GM23338 (cell line): ENCODE data around the gene CLEC2B. TPM values are rescaled to one million over a fixed set of nuclear protein-coding genes. Genes with fewer than 3 reads are reported as not detected.

Experiments used
- ATAC-seq: fragments of 200-7000 bp; cut with Tn5 transposase; 3 replicates; pipeline ENCODE4 v1.9.1; 2020
- DNase-seq: peaks from one replicate; pipeline ENCODE4 v3.0.0-alpha.2; 2015; ENCODE audit warnings: low spot score
- H2AFZ ChIP-seq: fragments of 200-600 bp; sonication (generic); 2 replicates; pipeline ENCODE4 v1.8.0; 2016; ENCODE audit warnings: antibody characterized with exemption, mild to moderate bottlenecking, moderate library complexity
- H3F3A ChIP-seq: fragments of 200-600 bp; sonication (generic); replicated peaks from 2 replicates; pipeline ENCODE4 v1.8.0; 2017; ENCODE audit warnings: antibody characterized with exemption, mixed run types, low read depth
- H3K27ac ChIP-seq: fragments of 200-600 bp; sonication (generic); 2 replicates; pipeline ENCODE4 v1.6.1; 2016; ENCODE audit warnings: low read depth
- H3K27me3 ChIP-seq: fragments of 200-600 bp; sonication (generic); 2 replicates; pipeline ENCODE4 v1.8.0; 2016; ENCODE audit warnings: mild to moderate bottlenecking, mixed run types, moderate library complexity; ENCODE audit not compliant: insufficient read depth
- H3K36me3 ChIP-seq: fragments of 200-600 bp; sonication (generic); 2 replicates; pipeline ENCODE4 v1.8.0; 2016; ENCODE audit warnings: mild to moderate bottlenecking; ENCODE audit not compliant: insufficient read depth
- H3K4me1 ChIP-seq: fragments of 200-600 bp; sonication (generic); 2 replicates; pipeline ENCODE4 v1.8.0; 2016; ENCODE audit warnings: mild to moderate bottlenecking, moderate library complexity; ENCODE audit not compliant: insufficient read depth
- H3K4me2 ChIP-seq: fragments of 200-600 bp; sonication (generic); 2 replicates; pipeline ENCODE4 v1.7.1; 2017; ENCODE audit warnings: mixed run types
- H3K4me3 ChIP-seq: fragments of 200-600 bp; sonication (generic); 2 replicates; pipeline ENCODE4 v1.6.1; 2016; ENCODE audit warnings: mixed run types
- H3K79me2 ChIP-seq: fragments of 200-600 bp; sonication (generic); replicated peaks from 2 replicates; pipeline ENCODE4 v1.8.0; 2017; ENCODE audit warnings: mild to moderate bottlenecking; ENCODE audit not compliant: insufficient read depth
- H3K9me2 ChIP-seq: fragments of 200-600 bp; sonication (generic); 2 replicates; pipeline ENCODE4 v1.8.0; 2017; ENCODE audit not compliant: insufficient read depth
- H4K20me1 ChIP-seq: fragments of 200-600 bp; sonication (generic); replicated peaks from 2 replicates; pipeline ENCODE4 v1.8.0; 2017; ENCODE audit warnings: mild to moderate bottlenecking; ENCODE audit not compliant: insufficient read depth
- H3K27ac Mint-ChIP-seq: 2 replicates; pipeline ENCODE4 v1.8.0; 2020; ENCODE audit warnings: inconsistent platforms, mild to moderate bottlenecking, moderate library complexity, mixed read lengths
- H3K27me3 Mint-ChIP-seq: 3 replicates; pipeline ENCODE4 v1.8.0; 2022; ENCODE audit warnings: low read depth, mild to moderate bottlenecking, moderate library complexity, mixed read lengths, inconsistent platforms; ENCODE audit not compliant: insufficient read depth, poor library complexity
- H3K36me3 Mint-ChIP-seq: 3 replicates; pipeline ENCODE4 v1.8.0; 2021; ENCODE audit warnings: low read depth, mild to moderate bottlenecking, inconsistent platforms, moderate library complexity, mixed read lengths
- H3K4me1 Mint-ChIP-seq: 3 replicates; pipeline ENCODE4 v1.8.0; 2020; ENCODE audit warnings: mild to moderate bottlenecking, inconsistent platforms, mixed read lengths
- H3K4me3 Mint-ChIP-seq: 3 replicates; pipeline ENCODE4 v1.8.0; 2021; ENCODE audit warnings: moderate library complexity, mild to moderate bottlenecking, inconsistent platforms, mixed read lengths
- H3K9me3 Mint-ChIP-seq: 3 replicates; pipeline ENCODE4 v1.8.0; 2020; ENCODE audit warnings: moderate library complexity, mild to moderate bottlenecking, inconsistent platforms, mixed read lengths
- CREB1 ChIP-seq: fragments of 250-450 bp; sonication (Bioruptor Pico); IDR thresholded peaks from 2 replicates; pipeline ENCODE4 v1.5.0; 2020; ENCODE audit warnings: low read depth, mild to moderate bottlenecking, moderate library complexity
- EZH2 ChIP-seq: fragments of 200-600 bp; sonication (generic); IDR thresholded peaks from one replicate; pipeline ENCODE4 v1.8.0; 2017; ENCODE audit warnings: antibody characterized with exemption, mild to moderate bottlenecking, low read depth; ENCODE audit not compliant: unreplicated experiment
- EZH2phosphoT487 ChIP-seq: fragments of 200-600 bp; sonication (generic); IDR thresholded peaks from one replicate; pipeline ENCODE4 v1.8.1; 2018; ENCODE audit warnings: antibody characterized with exemption; ENCODE audit not compliant: unreplicated experiment
- JUNB ChIP-seq: IDR thresholded peaks from one replicate; pipeline ENCODE4 v1.6.1; 2016; ENCODE audit warnings: antibody characterized with exemption; ENCODE audit not compliant: unreplicated experiment
- NANOG ChIP-seq: IDR thresholded peaks from 2 replicates; pipeline ENCODE4 v1.6.1; 2016; ENCODE audit warnings: antibody characterized with exemption, borderline replicate concordance
- POLR2AphosphoS5 ChIP-seq: IDR thresholded peaks from 2 replicates; pipeline ENCODE4 v1.6.1; 2016; ENCODE audit warnings: antibody characterized with exemption, low read depth
- REST ChIP-seq: IDR thresholded peaks from one replicate; pipeline ENCODE4 v1.6.1; 2018; ENCODE audit warnings: antibody characterized with exemption; ENCODE audit not compliant: unreplicated experiment
- STAT1 ChIP-seq: IDR thresholded peaks from one replicate; pipeline ENCODE4 v1.6.1; 2016; ENCODE audit warnings: antibody characterized with exemption; ENCODE audit not compliant: unreplicated experiment
- ZNF114 ChIP-seq: fragments of 250-450 bp; sonication (Bioruptor Pico); IDR thresholded peaks from 2 replicates; pipeline ENCODE4 v1.5.0; 2020; ENCODE audit warnings: mild to moderate bottlenecking, moderate library complexity
- ZNF331 ChIP-seq: fragments of 250-450 bp; sonication (Bioruptor Pico); IDR thresholded peaks from 2 replicates; pipeline ENCODE4 v1.5.0; 2020; ENCODE audit warnings: low read depth, mild to moderate bottlenecking, moderate library complexity
- ZNF462 ChIP-seq: fragments of 250-450 bp; sonication (Bioruptor Pico); IDR thresholded peaks from 2 replicates; pipeline ENCODE4 v1.5.0; 2020; ENCODE audit warnings: mild to moderate bottlenecking, moderate library complexity
- polyA plus RNA-seq: library from polyadenylated mRNA; unstranded; fragments of >200 nt; fragmentation: Nextera tagmentation; extraction: Ambion mirVana; gene quantifications from 2 replicates; pipeline ENCODE4 v1.2.1, GENCODE V29; 2016
- total RNA-seq: library from RNA; depleted of rRNA; stranded (reverse); fragments of >200 nt; shearing (Covaris generic); gene quantifications from 2 replicates; pipeline ENCODE4 v1.2.3, GENCODE V29; 2014

CLEC2B gene
- total and polyA plus RNA-seq, 2 experiments from 2014 or later, result not detected

GRCh38 chr12:9809866-9810265, 59.3 kb downstream of the CLEC2B start:
- H3F3A ChIP-seq, result no peaks in the 10 kb centered on the region
- TF ChIP-seq ZNF462 (no peak), POLR2AphosphoS5 (no peak), CREB1 (CRISPR knock-in tag) (no peak), JUNB (no peak), EZH2 (no peak), STAT1 (no peak), ZNF331 (CRISPR knock-in tag) (no peak), ZNF114 (CRISPR knock-in tag) (no peak), NANOG (no peak), REST (no peak), EZH2phosphoT487 (no peak)
- Mint-ChIP-seq H3K9me3 (no peaks in the 10 kb centered on the region), H3K4me3 (no peak overlapping the region), H3K27me3 (peaks cover 2% of the 10 kb centered on the region), H3K27ac (no peak overlapping the region), H3K4me1 (peaks cover 10% of the 10 kb centered on the region; the same call in 2 of the 3 replicates), H3K36me3 (no peaks in the 10 kb centered on the region)
- no peaks in the 10 kb centered on the region for H3K36me3 ChIP-seq
- DNase-seq, result no peak
- H3K27ac ChIP-seq, result no peak overlapping the region
- H3K9me2 ChIP-seq, result no peaks in the 10 kb centered on the region
- no peak for ATAC-seq
- H3K4me3 ChIP-seq, result no peak overlapping the region
- no peak overlapping the region for H3K4me2 ChIP-seq
- no peaks in the 10 kb centered on the region for H4K20me1 ChIP-seq
- no peak overlapping the region for H2AFZ ChIP-seq
- H3K79me2 ChIP-seq, result no peaks in the 10 kb centered on the region
- no peaks in the 10 kb centered on the region for H3K27me3 ChIP-seq
- no peaks in the 10 kb centered on the region for H3K4me1 ChIP-seq
